GM12878 (cell line): ENCODE results near the gene STK26. TPM values are rescaled to one million over a fixed set of nuclear protein-coding genes. Genes with fewer than 3 reads are reported as not detected.

Experiments
- ATAC-seq: fragments of 200-7000 bp; cut with Tn5 transposase; 3 replicates; pipeline ENCODE4 v1.9.1; 2020; ENCODE audit warnings: mild to moderate bottlenecking, moderate library complexity
- BruUV-seq: library from RNA; stranded (reverse); fragments of 400-500 nt; replicated peaks from 2 replicates; lab custom pipeline; 2021; lab: Mats Ljungman, UMichigan
- CTCF ChIA-PET: fragments of 300-600 bp; sonication (Branson Sonifier 250); formaldehyde crosslinking; extraction: SDS; loops from one replicate; lab custom pipeline; 2021; ENCODE audit warnings: inconsistent platforms; lab: Yijun Ruan, JAX
- POLR2A ChIA-PET: fragments of 350-600 bp; formaldehyde crosslinking; extraction: SDS; loops from one replicate; lab custom pipeline; 2021; ENCODE audit warnings: inconsistent platforms; lab: Charles Lee
- RAD21 ChIA-PET: fragments of 300-600 bp; sonication (Branson Sonifier 250); formaldehyde crosslinking; loops from one replicate; lab custom pipeline; 2023; ENCODE audit warnings: antibody characterized with exemption; ENCODE audit not compliant: unreplicated experiment; lab: Charles Lee
- SMC1A ChIA-PET: fragments of 300-600 bp; sonication (Branson Sonifier 250); formaldehyde crosslinking; loops from one replicate; lab custom pipeline; 2023; ENCODE audit not compliant: unreplicated experiment, uncharacterized antibody; lab: Charles Lee
- DNase-seq: peaks from one replicate; pipeline ENCODE4 v3.0.0-alpha.2; 2011; ENCODE audit warnings: low read depth, low spot score
- FAIRE-seq: peaks from 3 replicates; lab custom pipeline; 2011; peaks lifted over from hg19 to GRCh38; lab: Jason Lieb, UNC
- H2AFZ ChIP-seq: 2 replicates; pipeline ENCODE4 v1.6.0; 2011; ENCODE audit warnings: low read depth, low read length, control low read depth; ENCODE audit not compliant: control insufficient read depth
- H3K27ac ChIP-seq: 2 replicates; pipeline ENCODE4 v1.5.1; 2011; ENCODE audit warnings: control low read depth; ENCODE audit not compliant: control insufficient read depth, insufficient read depth
- H3K27me3 ChIP-seq, 2 experiments: replicated peaks in 1 of 2; 2 replicates each; pipeline versions ENCODE4 v1.6.0 to v1.6.1; 2011; ENCODE audit warnings: low read length in 1 of 2; ENCODE audit not compliant: control insufficient read depth in 2 of 2, insufficient read depth in 2 of 2
- H3K36me3 ChIP-seq, 2 experiments: 2 replicates each; pipeline ENCODE4 v1.5.1; 2011; ENCODE audit warnings: low read length in 1 of 2; ENCODE audit not compliant: control insufficient read depth in 2 of 2, insufficient read depth in 2 of 2
- H3K4me1 ChIP-seq: 2 replicates; pipeline ENCODE4 v1.6.1; 2011; ENCODE audit warnings: mild to moderate bottlenecking, low read length, moderate library complexity, mixed read lengths; ENCODE audit not compliant: control insufficient read depth, insufficient read depth
- H3K4me2 ChIP-seq: 2 replicates; pipeline ENCODE4 v1.6.0; 2011; ENCODE audit warnings: control low read depth; ENCODE audit not compliant: control insufficient read depth, insufficient read depth
- H3K4me3 ChIP-seq: fragments of 200-600 bp; sonication (generic); 2 replicates; pipeline ENCODE4 v1.5.1; 2016
- H3K79me2 ChIP-seq: 2 replicates; pipeline ENCODE4 v1.6.0; 2011; ENCODE audit warnings: low read length; ENCODE audit not compliant: control insufficient read depth, insufficient read depth
- H3K9ac ChIP-seq: 2 replicates; pipeline ENCODE4 v1.8.0; 2011; ENCODE audit warnings: low read length, control low read depth, mixed read lengths; ENCODE audit not compliant: control insufficient read depth, insufficient read depth
- H3K9me3 ChIP-seq: replicated peaks from 3 replicates; pipeline ENCODE4 v1.5.1; 2011; ENCODE audit warnings: mild to moderate bottlenecking, low read length; ENCODE audit not compliant: control insufficient read depth, insufficient read depth
- H4K20me1 ChIP-seq: 2 replicates; pipeline ENCODE4 v1.6.0; 2011; ENCODE audit not compliant: control insufficient read depth, insufficient read depth
- BCL11A ChIP-seq: IDR thresholded peaks from 2 replicates; pipeline ENCODE4 v1.6.1; 2011; ENCODE audit warnings: low read depth, low read length
- CBFB ChIP-seq: IDR thresholded peaks from 2 replicates; pipeline ENCODE4 v1.6.1; 2016; ENCODE audit warnings: antibody characterized with exemption, low read depth
- DPF2 ChIP-seq: fragments of 450-650 bp; IDR thresholded peaks from 2 replicates; pipeline ENCODE4 v1.6.1; 2017; ENCODE audit warnings: mild to moderate bottlenecking
- EGR1 ChIP-seq, 2 experiments: IDR thresholded peaks; 1 replicate in 1 of 2; 2 replicates in 1 of 2; pipeline ENCODE4 v1.6.1; 2011 to 2012; ENCODE audit warnings: low read depth in 2 of 2, low read length in 2 of 2, borderline replicate concordance in 1 of 2, mild to moderate bottlenecking in 1 of 2, moderate library complexity in 1 of 2
- ETV6 ChIP-seq, 2 experiments: fragments of 450-650 bp in 1 of 2; IDR thresholded peaks in 1 of 2; conservative IDR thresholded peaks in 1 of 2; 2 replicates each; pipeline ENCODE4 v1.6.1; 2014; ENCODE audit warnings: antibody characterized with exemption in 1 of 2, borderline replicate concordance in 1 of 2, low read depth in 1 of 2, mild to moderate bottlenecking in 1 of 2, moderate library complexity in 1 of 2
- FOS ChIP-seq: IDR thresholded peaks from 3 replicates; pipeline ENCODE4 v1.6.1; 2011; ENCODE audit warnings: borderline replicate concordance; ENCODE audit not compliant: insufficient read length; ENCODE audit errors: extremely low read depth
- FOXM1 ChIP-seq: IDR thresholded peaks from 2 replicates; pipeline ENCODE4 v1.6.1; 2012; ENCODE audit warnings: low read depth, mild to moderate bottlenecking, inconsistent platforms, low read length, moderate library complexity
- HSF1 ChIP-seq: fragments of 150-350 bp; IDR thresholded peaks from 2 replicates; pipeline ENCODE4 v1.6.1; 2014; ENCODE audit warnings: mild to moderate bottlenecking, low read depth, low read length
- IKZF1 ChIP-seq: fragments of 450-650 bp; conservative IDR thresholded peaks from 2 replicates; pipeline ENCODE4 v1.6.1; 2017; ENCODE audit warnings: antibody characterized with exemption, mild to moderate bottlenecking
- KLF5 ChIP-seq: fragments of 450-650 bp; IDR thresholded peaks from 2 replicates; pipeline ENCODE4 v1.6.1; 2014; ENCODE audit warnings: mild to moderate bottlenecking; ENCODE audit not compliant: partially characterized antibody
- LARP7 ChIP-seq: fragments of 450-650 bp; IDR thresholded peaks from 2 replicates; pipeline ENCODE4 v1.6.1; 2017; ENCODE audit warnings: mild to moderate bottlenecking
- NR2F1 ChIP-seq: fragments of 450-650 bp; conservative IDR thresholded peaks from 2 replicates; pipeline ENCODE4 v1.6.1; 2017; ENCODE audit warnings: mild to moderate bottlenecking
- POLR2A ChIP-seq: IDR thresholded peaks from 2 replicates; pipeline ENCODE4 v1.6.1; 2011; ENCODE audit warnings: low read depth, mild to moderate bottlenecking, low read length
- PRDM15 ChIP-seq: fragments of 450-650 bp; formaldehyde crosslinking; IDR thresholded peaks from 2 replicates; pipeline ENCODE4 v1.4.0; 2020; ENCODE audit warnings: mild to moderate bottlenecking, moderate library complexity
- SUZ12 ChIP-seq: fragments of 200-600 bp; sonication (generic); IDR thresholded peaks from one replicate; pipeline ENCODE4 v1.6.1; 2018; ENCODE audit warnings: antibody characterized with exemption, mild to moderate bottlenecking; ENCODE audit not compliant: unreplicated experiment
- TCF3 ChIP-seq: IDR thresholded peaks from 2 replicates; pipeline ENCODE4 v1.6.1; 2012; ENCODE audit warnings: low read depth, mild to moderate bottlenecking, low read length, borderline replicate concordance; ENCODE audit not compliant: insufficient read depth
- ZBED1 ChIP-seq: IDR thresholded peaks from 2 replicates; pipeline ENCODE4 v1.6.1; 2016; ENCODE audit warnings: borderline replicate concordance
- WGBS: methylation state at CpG from one replicate; pipeline ENCODE4 v1.1.6; 2016; ENCODE audit warnings: low lambda C conversion rate; ENCODE audit not compliant: insufficient replicate concordance, insufficient coverage; ENCODE audit errors: missing lambda C conversion rate; 5-methylcytosine and 5-hydroxymethylcytosine counted together
- in situ Hi-C: fragments of 300-500 bp; cut with MboI; formaldehyde crosslinking; loops from 9 replicates; pipeline ENCODE4 v1.14.3; 2018; ENCODE audit warnings: mixed read lengths
- intact Hi-C: fragments of 100-400 bp; cut with micrococcal nuclease; formaldehyde crosslinking; loops from one replicate; pipeline ENCODE4 v1.14.2; 2022; ENCODE audit not compliant: unreplicated experiment
- polyA plus RNA-seq, 11 experiments: library from polyadenylated mRNA; depleted of rRNA in 4 of 11; unstranded in 6 of 11; stranded (reverse) in 5 of 11; fragments of >200 nt; fragmentation: Nextera tagmentation in 4 of 11; fragmentation: Illumina TruSeq in 1 of 11; extraction: Ambion mirVana in 4 of 11; extraction: Trizol in 1 of 11; gene quantifications; 1 replicate in 1 of 11; 2 replicates in 10 of 11; pipeline versions ENCODE4 v1.2.1 to v1.2.3, GENCODE V29; 2011 to 2016; ENCODE audit warnings: inconsistent platforms in 2 of 11, missing spikeins in 2 of 11, low read depth in 1 of 11
- total RNA-seq, 4 experiments: library from RNA; depleted of rRNA in 3 of 4; stranded (reverse); fragments of >200 nt in 3 of 4; fragmentation: Illumina TruSeq in 1 of 4; extraction: Trizol in 1 of 4; gene quantifications; 2 replicates each; pipeline versions ENCODE4 v1.2.1 to v1.2.3, GENCODE V29; 2013 to 2021

The STK26 gene
- total and polyA plus RNA-seq, 10 of the 15 experiments (the other 5 are each of a cell fraction or from before 2014, with no cell fraction given) = 30.4 to 78.6 (median 58.8) TPM

GRCh38 chrX:132017431-132018185 lies 5.5 kb upstream of the STK26 start:
- Histone ChIP-seq H2AFZ (no peak overlapping the region), H3K4me1 (no peaks in the 10 kb centered on the region), H3K4me3 (no peak overlapping the region), H3K9ac (no peak overlapping the region), H3K27ac (no peak overlapping the region), H3K4me2 (no peak overlapping the region), H3K27me3 (no peaks in the 10 kb centered on the region), H3K36me3 (no peaks in the 10 kb centered on the region), H4K20me1 (no peaks in the 10 kb centered on the region), H3K79me2 (peaks cover 3% of the 10 kb centered on the region; the same call in 1 of the 2 replicates), H3K9me3 (no peaks in the 10 kb centered on the region)
- ChIA-PET POLR2A (interaction anchor here (0.6 to 1.0 kb wide), 2 partner anchors 15 to 100 kb away, joined by 3 read pairs; no protein-coding TSS in a partner anchor), SMC1A (interaction anchor here (0.5 to 2.1 kb wide), 7 partner anchors 9 to 202 kb away, joined by 3 to 9 read pairs (median 4); partner anchors contain the start of gene RAP2C), RAD21 (no interaction called here), CTCF (interaction anchor here (1.0 kb wide), 1 partner anchor 75 kb away, joined by 3 read pairs; no protein-coding TSS in a partner anchor)
- ATAC-seq (no peak), FAIRE-seq (no peak), DNase-seq (no peak)
- no TSS peak for BruUV-seq
- intact Hi-C loops = no loop called here
- WGBS = 47% methylated on average over 1 of the region's 1 CpG
- in situ Hi-C loops = no loop called here
- no peak for TF ChIP-seq EGR1 (IDR thresholded peaks at IDR 0.05; ENCODE audit: borderline replicate concordance in 1 of 2, low read depth in 2 of 2, low read length in 2 of 2)
- TF ChIP-seq HSF1 = no peak
- TF ChIP-seq NR2F1 = no peak
- TF ChIP-seq DPF2 = no peak
- no peak for TF ChIP-seq ETV6 (conservative IDR thresholded peaks at IDR 0.05 in 1 of 2, IDR thresholded peaks at IDR 0.05 in 1 of 2; ENCODE audit: borderline replicate concordance in 1 of 2, low read depth in 1 of 2)
- no peak for TF ChIP-seq CBFB
- TF ChIP-seq ZBED1 = no peak
- no peak for TF ChIP-seq FOXM1
- TF ChIP-seq PRDM15 = no peak
- no peak for TF ChIP-seq SUZ12
- TF ChIP-seq TCF3 = no peak
- TF ChIP-seq POLR2A = no peak
- no peak for TF ChIP-seq KLF5
- no peak for TF ChIP-seq LARP7
- no peak for TF ChIP-seq BCL11A
- no peak for TF ChIP-seq IKZF1
- TF ChIP-seq FOS = no peak
